SU-DHL-6 (cell line): ENCODE results near the gene CWC27.
"Not testable (repeated sequence)": the region's sequence is repeated elsewhere in the genome, so short reads cannot be mapped to it uniquely, and the experiment has no call there.

Source experiments
- H2AFZ ChIP-seq: fragments of 200-600 bp; sonication (generic); 2 replicates; pipeline ENCODE4 v1.6.1; 2014; ENCODE audit warnings: low read depth, mild to moderate bottlenecking, moderate library complexity, mixed read lengths, antibody characterized with exemption, low read length; ENCODE audit not compliant: severe bottlenecking
- H3F3A ChIP-seq: fragments of 200-600 bp; shearing (Covaris generic); 2 replicates; pipeline ENCODE4 v1.6.0; 2016; ENCODE audit warnings: antibody characterized with exemption, mild to moderate bottlenecking; ENCODE audit not compliant: insufficient read depth
- H3K27ac ChIP-seq: fragments of 200-600 bp; sonication (generic); 2 replicates; pipeline ENCODE4 v1.5.1; 2016; ENCODE audit warnings: low read depth, mild to moderate bottlenecking, low read length, moderate library complexity, mixed read lengths
- H3K27me3 ChIP-seq: fragments of 200-600 bp; sonication (generic), shearing (Covaris generic); 2 replicates; pipeline ENCODE4 v1.6.0; 2014; ENCODE audit warnings: mild to moderate bottlenecking, low read length
- H3K36me3 ChIP-seq: fragments of 200-600 bp; sonication (generic); 2 replicates; pipeline ENCODE4 v1.6.1; 2014; ENCODE audit warnings: mild to moderate bottlenecking, low read length, mixed read lengths
- H3K4me2 ChIP-seq: fragments of 300-600, 200-600 bp; shearing (Covaris generic), sonication (generic); 2 replicates; pipeline ENCODE4 v1.6.0; 2014; ENCODE audit warnings: low read length, low read depth, mild to moderate bottlenecking; ENCODE audit not compliant: poor library complexity, severe bottlenecking
- H3K4me3 ChIP-seq: fragments of 200-600 bp; sonication (generic); 2 replicates; pipeline ENCODE4 v1.5.1; 2014; ENCODE audit warnings: antibody characterized with exemption, low read length, mild to moderate bottlenecking, mixed read lengths; ENCODE audit not compliant: insufficient read depth, poor library complexity, severe bottlenecking
- H3K79me2 ChIP-seq: fragments of 200-600 bp; sonication (generic); 2 replicates; pipeline ENCODE4 v1.6.1; 2014; ENCODE audit warnings: mild to moderate bottlenecking, low read length, moderate library complexity; ENCODE audit not compliant: insufficient read depth
- H3K9ac ChIP-seq: fragments of 200-600 bp; sonication (generic); 2 replicates; pipeline ENCODE4 v1.7.0; 2014; ENCODE audit warnings: mild to moderate bottlenecking, low read length
- H3K9me2 ChIP-seq: fragments of 200-600 bp; sonication (generic); replicated peaks from 2 replicates; pipeline ENCODE4 v1.6.1; 2014; ENCODE audit warnings: low read length; ENCODE audit not compliant: insufficient read depth
- H3K9me3 ChIP-seq: fragments of 200-600 bp; sonication (generic); 2 replicates; pipeline ENCODE4 v1.6.1; 2014; ENCODE audit warnings: low read length, mixed read lengths; ENCODE audit not compliant: insufficient read depth
- H4K20me1 ChIP-seq: fragments of 200-600 bp; sonication (generic); 2 replicates; pipeline ENCODE4 v1.6.1; 2014; ENCODE audit warnings: low read depth, mild to moderate bottlenecking, antibody characterized with exemption, low read length, moderate library complexity, mixed read lengths
- EZH2phosphoT487 ChIP-seq: fragments of 200-600 bp; sonication (generic), shearing (Covaris generic); conservative IDR thresholded peaks from 2 replicates; pipeline ENCODE4 v1.6.1; 2018; ENCODE audit warnings: mild to moderate bottlenecking, antibody characterized with exemption, low read length, moderate library complexity, mixed read lengths
- TF ChIP-seq, protein P1 (sequence below): fragments of 200-600 bp; sonication (generic); IDR thresholded peaks from one replicate; pipeline ENCODE4 v1.5.1; 2017; ENCODE audit warnings: antibody characterized with exemption, mild to moderate bottlenecking, low read length, moderate library complexity; ENCODE audit not compliant: insufficient read depth, poor library complexity, severe bottlenecking

The CWC27 gene

DNA sequence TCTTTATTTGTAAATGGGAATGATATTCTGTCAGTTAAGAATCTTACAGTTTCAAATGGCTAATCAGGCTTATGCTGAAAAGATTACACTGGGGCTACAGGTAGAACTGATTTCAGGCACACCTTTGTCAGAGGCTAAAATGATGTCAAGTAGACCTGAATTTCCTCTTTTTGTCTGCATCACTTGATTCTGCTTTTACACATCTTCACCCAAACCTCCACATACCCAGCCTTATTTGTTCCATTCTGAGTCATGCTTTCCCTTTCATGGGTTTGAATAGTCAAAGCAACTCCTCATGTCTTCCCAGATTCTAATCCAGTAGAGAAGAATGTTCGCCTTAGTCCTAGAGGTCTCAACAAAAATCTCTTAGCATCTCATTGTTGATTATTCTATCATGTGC, 156.4 kb downstream of the CWC27 start:
- Histone ChIP-seq H3K79me2 (no peaks in the 10 kb centered on the region), H3K4me3 (no peak overlapping the region), H4K20me1 (no peaks in the 10 kb centered on the region), H3K9me3 (no peaks in the 10 kb centered on the region; the same call in 1 of the 2 replicates), H3K9me2 (no peaks in the 10 kb centered on the region), H3K36me3 (no peaks in the 10 kb centered on the region), H3K27me3 (no peaks in the 10 kb centered on the region), H3K9ac (no peak overlapping the region), H3K27ac (no peak overlapping the region), H3K4me2 (no peak overlapping the region), H3F3A (no peaks in the 10 kb centered on the region), H2AFZ (no peak overlapping the region)
- TF ChIP-seq EZH2phosphoT487, result no peak
- TF ChIP-seq, protein P1, sequence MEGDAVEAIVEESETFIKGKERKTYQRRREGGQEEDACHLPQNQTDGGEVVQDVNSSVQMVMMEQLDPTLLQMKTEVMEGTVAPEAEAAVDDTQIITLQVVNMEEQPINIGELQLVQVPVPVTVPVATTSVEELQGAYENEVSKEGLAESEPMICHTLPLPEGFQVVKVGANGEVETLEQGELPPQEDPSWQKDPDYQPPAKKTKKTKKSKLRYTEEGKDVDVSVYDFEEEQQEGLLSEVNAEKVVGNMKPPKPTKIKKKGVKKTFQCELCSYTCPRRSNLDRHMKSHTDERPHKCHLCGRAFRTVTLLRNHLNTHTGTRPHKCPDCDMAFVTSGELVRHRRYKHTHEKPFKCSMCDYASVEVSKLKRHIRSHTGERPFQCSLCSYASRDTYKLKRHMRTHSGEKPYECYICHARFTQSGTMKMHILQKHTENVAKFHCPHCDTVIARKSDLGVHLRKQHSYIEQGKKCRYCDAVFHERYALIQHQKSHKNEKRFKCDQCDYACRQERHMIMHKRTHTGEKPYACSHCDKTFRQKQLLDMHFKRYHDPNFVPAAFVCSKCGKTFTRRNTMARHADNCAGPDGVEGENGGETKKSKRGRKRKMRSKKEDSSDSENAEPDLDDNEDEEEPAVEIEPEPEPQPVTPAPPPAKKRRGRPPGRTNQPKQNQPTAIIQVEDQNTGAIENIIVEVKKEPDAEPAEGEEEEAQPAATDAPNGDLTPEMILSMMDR, result no peak

DNA sequence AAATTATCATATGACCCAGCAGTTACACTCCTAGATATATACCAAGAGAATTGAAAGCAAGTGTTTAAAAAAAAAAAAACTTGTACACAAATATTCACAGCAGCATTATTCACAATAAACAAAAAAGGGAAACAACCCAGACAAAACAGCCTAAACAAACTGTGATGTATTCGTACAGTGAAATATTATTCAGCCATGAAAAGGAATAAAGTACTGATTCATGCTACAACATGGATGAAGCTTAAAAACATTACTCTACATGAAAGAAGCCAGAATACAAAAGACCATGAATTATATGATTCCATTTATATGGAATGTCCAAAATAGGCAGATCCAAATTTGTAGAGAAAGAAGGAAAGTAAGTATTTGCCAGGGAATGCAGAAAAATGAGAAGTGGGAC, 161.1 kb downstream of the CWC27 start:
- no peak overlapping the region for H3K9ac ChIP-seq
- no peaks in the 10 kb centered on the region for H3K9me2 ChIP-seq
- H3K36me3 ChIP-seq, result no peaks in the 10 kb centered on the region
- H4K20me1 ChIP-seq, result no peaks in the 10 kb centered on the region
- H3K4me3 ChIP-seq, result no peak overlapping the region
- TF ChIP-seq, protein P1, result no peak
- no peak for TF ChIP-seq EZH2phosphoT487
- H2AFZ ChIP-seq, result no peak overlapping the region
- no peaks in the 10 kb centered on the region; the same call in 1 of the 2 replicates for H3K9me3 ChIP-seq
- no peak overlapping the region for H3K27ac ChIP-seq
- H3K27me3 ChIP-seq, result no peaks in the 10 kb centered on the region
- H3F3A ChIP-seq, result no peaks in the 10 kb centered on the region
- H3K4me2 ChIP-seq, result no peak overlapping the region
- H3K79me2 ChIP-seq, result no peaks in the 10 kb centered on the region

- Histone ChIP-seq H3K79me2 (no peaks in the 10 kb centered on the region), H3F3A (no peaks in the 10 kb centered on the region), H3K4me3 (no peak overlapping the region), H3K4me2 (no peak overlapping the region), H3K27ac (no peak overlapping the region), H3K9me2 (no peaks in the 10 kb centered on the region), H4K20me1 (no peaks in the 10 kb centered on the region), H2AFZ (no peak overlapping the region), H3K9me3 (no peaks in the 10 kb centered on the region; the same call in 1 of the 2 replicates), H3K9ac (no peak overlapping the region), H3K27me3 (no peaks in the 10 kb centered on the region), H3K36me3 (no peaks in the 10 kb centered on the region)
- TF ChIP-seq EZH2phosphoT487, result no peak
- TF ChIP-seq, protein P1, result no peak
These were observed 162.1 kb downstream of the CWC27 start for GRCh38 chr5:64930672-64931318.

DNA sequence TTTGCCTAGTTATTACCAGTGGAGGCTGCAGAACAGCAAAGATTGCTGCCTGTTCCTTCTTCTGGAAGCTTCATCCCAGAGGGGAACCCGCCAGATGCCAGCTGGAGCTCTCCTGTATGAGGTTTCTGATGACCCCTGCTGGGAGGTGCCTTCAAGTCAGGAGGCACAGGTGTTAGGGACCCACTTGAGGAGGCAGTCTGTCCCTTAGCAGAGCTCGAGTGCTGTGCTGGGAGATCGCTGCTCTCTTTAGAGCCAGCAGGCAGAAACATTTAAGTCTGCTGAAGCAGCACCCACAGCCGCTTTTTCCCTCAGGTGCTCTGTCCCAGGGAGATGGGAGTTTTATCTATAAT, 170.7 kb downstream of the CWC27 start:
- not testable (repeated sequence) for H3F3A ChIP-seq, H3K9ac ChIP-seq, H2AFZ ChIP-seq, H3K9me2 ChIP-seq, H4K20me1 ChIP-seq, H3K27ac ChIP-seq, H3K4me2 ChIP-seq, H3K27me3 ChIP-seq, H3K79me2 ChIP-seq, H3K4me3 ChIP-seq, H3K36me3 ChIP-seq, H3K9me3 ChIP-seq
